Upper lobe of right lung (tissue), 1 donor: ENCODE data around the gene UBQLN1. TPM values are rescaled to one million over a fixed set of nuclear protein-coding genes. Genes with fewer than 3 reads are reported as not detected.

ENCODE experiments used
- ATAC-seq: fragments of 200-7000 bp; cut with Tn5 transposase; one replicate; pipeline ENCODE4 v1.9.1; 2020; ENCODE audit warnings: mild to moderate bottlenecking, moderate library complexity
- DNase-seq: peaks from one replicate; pipeline ENCODE4 v3.0.0-alpha.2; 2020
- H3K27ac ChIP-seq: fragments of 200-600 bp; one replicate; pipeline ENCODE4 v1.8.0; 2022
- H3K27me3 ChIP-seq: fragments of 200-600 bp; one replicate; pipeline ENCODE4 v1.8.0; 2022; ENCODE audit warnings: mild to moderate bottlenecking
- H3K36me3 ChIP-seq: fragments of 200-600 bp; one replicate; pipeline ENCODE4 v1.8.0; 2022
- H3K4me1 ChIP-seq: fragments of 200-600 bp; one replicate; pipeline ENCODE4 v1.8.0; 2022
- H3K4me3 ChIP-seq: fragments of 200-600 bp; one replicate; pipeline ENCODE4 v1.8.0; 2022; ENCODE audit warnings: mild to moderate bottlenecking
- H3K9me3 ChIP-seq: fragments of 200-600 bp; one replicate; pipeline ENCODE4 v1.8.0; 2022
- CTCF ChIP-seq: fragments of 200-600 bp; IDR thresholded peaks from one replicate; pipeline ENCODE4 v1.8.0; 2022; ENCODE audit warnings: antibody characterized with exemption
- intact Hi-C: fragments of 100-400 bp; cut with DNase I; formaldehyde crosslinking; loops from one replicate; pipeline ENCODE4 v1.11.0; 2022
- total RNA-seq: library from RNA; stranded (reverse); fragmentation: NEBNext Ultra II Directional; extraction: Animal tissue kit (Norgen Biotek cat#: 25700); gene quantifications from one replicate; pipeline ENCODE4 v1.2.1, GENCODE V29; 2021
- donor health status: DM: no; HTN: yes; CAD: no; lungs with severe emphysema.

UBQLN1 gene
- total RNA-seq, 1 donor from 2014 or later, result 93.7 TPM

GRCh38 chr9:83642793-83643192, 65.0 kb downstream of the UBQLN1 start:
- Histone ChIP-seq H3K4me3 (no peak overlapping the region), H3K36me3 (no peaks in the 10 kb centered on the region), H3K27me3 (no peaks in the 10 kb centered on the region), H3K27ac (no peak overlapping the region), H3K4me1 (no peaks in the 10 kb centered on the region), H3K9me3 (no peaks in the 10 kb centered on the region)
- no peak for TF ChIP-seq CTCF
- DNase-seq, result no peak
- no peak for ATAC-seq
- intact Hi-C loops, result no loop called here

- H3K4me3 ChIP-seq, result no peak overlapping the region
- H3K36me3 ChIP-seq, result no peaks in the 10 kb centered on the region
- H3K27ac ChIP-seq, result no peak overlapping the region
- H3K4me1 ChIP-seq, result no peaks in the 10 kb centered on the region
- TF ChIP-seq CTCF, result no peak
- H3K9me3 ChIP-seq, result no peaks in the 10 kb centered on the region
- intact Hi-C loops, result no loop called here
- H3K27me3 ChIP-seq, result no peaks in the 10 kb centered on the region
- DNase-seq, result no peak
- ATAC-seq, result no peak
Observed at GRCh38 chr9:83639266-83639665, 68.5 kb downstream of the UBQLN1 start.

- no peaks in the 10 kb centered on the region for H3K9me3 ChIP-seq
- H3K36me3 ChIP-seq, result no peaks in the 10 kb centered on the region
- no peaks in the 10 kb centered on the region for H3K4me1 ChIP-seq
- DNase-seq, result no peak
- H3K4me3 ChIP-seq, result no peak overlapping the region
- no peak for ATAC-seq
- no peak overlapping the region for H3K27ac ChIP-seq
- no peak for TF ChIP-seq CTCF
- H3K27me3 ChIP-seq, result no peaks in the 10 kb centered on the region
- intact Hi-C loops, result no loop called here
Observed at GRCh38 chr9:83637389-83637788, 70.4 kb downstream of the UBQLN1 start.

GRCh38 chr9:83636813-83637212, 70.9 kb downstream of the UBQLN1 start:
- H3K4me3 ChIP-seq, result no peak overlapping the region
- no peak for TF ChIP-seq CTCF
- intact Hi-C loops, result no loop called here

GRCh38 chr9:83633676-83634075, 74.1 kb downstream of the UBQLN1 start:
- ATAC-seq, result no peak
- Histone ChIP-seq H3K9me3 (no peaks in the 10 kb centered on the region), H3K27me3 (no peaks in the 10 kb centered on the region), H3K27ac (no peak overlapping the region), H3K4me3 (no peak overlapping the region), H3K4me1 (no peaks in the 10 kb centered on the region), H3K36me3 (no peaks in the 10 kb centered on the region)
- intact Hi-C loops, result no loop called here
- no peak for DNase-seq
- no peak for TF ChIP-seq CTCF

More at GRCh38 chr9:83636813-83637212, 70.9 kb downstream of the UBQLN1 start:
- Histone ChIP-seq H3K27ac (no peak overlapping the region), H3K36me3 (no peaks in the 10 kb centered on the region), H3K4me1 (no peaks in the 10 kb centered on the region), H3K27me3 (no peaks in the 10 kb centered on the region), H3K9me3 (no peaks in the 10 kb centered on the region)
- no peak for ATAC-seq
- DNase-seq, result no peak

- Histone ChIP-seq H3K4me1 (no peaks in the 10 kb centered on the region), H3K9me3 (no peaks in the 10 kb centered on the region), H3K27ac (no peak overlapping the region), H3K36me3 (no peaks in the 10 kb centered on the region), H3K27me3 (no peaks in the 10 kb centered on the region), H3K4me3 (no peak overlapping the region)
- TF ChIP-seq CTCF, result no peak
- intact Hi-C loops, result no loop called here
- ATAC-seq, result no peak
- DNase-seq, result no peak
Observed at GRCh38 chr9:83633255-83633654, 74.5 kb downstream of the UBQLN1 start.
